ENCODE data around the gene CARNS1. TPM values are rescaled to one million over a fixed set of nuclear protein-coding genes. Genes with fewer than 3 reads are reported as not detected.

The CARNS1 gene
- total and polyA plus RNA-seq, 4 donors, result 0.05 to 0.19 (median 0.10) TPM

- Histone ChIP-seq H3K9me3 (ENCODE audit: control insufficient read depth in 4 of 4, low read length in 3 of 4) (no peaks in the 10 kb centered on the region), H3K27ac (ENCODE audit: low read depth in 1 of 2, low read length in 2 of 2) (no peak overlapping the region), H3K4me1 (ENCODE audit: control insufficient read depth in 4 of 4, insufficient read depth in 4 of 4, low read length in 3 of 4) (peaks cover 0 to 5% (median 3%) of the 10 kb centered on the region in 4 donors), H3K27me3 (ENCODE audit: control insufficient read depth in 4 of 4, insufficient read depth in 4 of 4, low read length in 3 of 4) (no peaks in the 10 kb centered on the region), H3K9ac (ENCODE audit: low read depth in 1 of 2, low read length in 2 of 2) (no peak overlapping the region), H3K36me3 (ENCODE audit: control insufficient read depth in 4 of 4, insufficient read depth in 3 of 4, low read depth in 1 of 4, low read length in 3 of 4) (no peaks in the 10 kb centered on the region), H3K4me3 (ENCODE audit: low read depth in 1 of 3, low read length in 3 of 3) (no peak overlapping the region)
- no peak for DNase-seq (ENCODE audit: low spot score)
- no peak for TF ChIP-seq RXRA (IDR thresholded peaks at IDR 0.05)
- TF ChIP-seq YY1 (IDR thresholded peaks at IDR 0.05), result no peak
- TF ChIP-seq ATF3 (IDR thresholded peaks at IDR 0.05), result no peak
- no peak for TF ChIP-seq REST (IDR thresholded peaks at IDR 0.05)
- no peak for TF ChIP-seq FOXA2 (IDR thresholded peaks at IDR 0.05)
- TF ChIP-seq HNF4G (IDR thresholded peaks at IDR 0.05), result no peak
- no peak for TF ChIP-seq RAD21 (IDR thresholded peaks at IDR 0.05)
- 68% methylated on average over 17 of the region's 17 CpGs for WGBS
These were observed 4.3 kb upstream of the CARNS1 start for GRCh38 chr11:67410984-67411784.

GRCh38 chr11:67411785-67412152 is 3.7 kb upstream of the CARNS1 start:
- Histone ChIP-seq H3K36me3 (ENCODE audit: control insufficient read depth in 4 of 4, insufficient read depth in 3 of 4, low read depth in 1 of 4, low read length in 3 of 4) (no peaks in the 10 kb centered on the region), H3K9ac (ENCODE audit: low read depth in 1 of 2, low read length in 2 of 2) (no peak overlapping the region), H3K9me3 (ENCODE audit: control insufficient read depth in 4 of 4, low read length in 3 of 4) (no peaks in the 10 kb centered on the region), H3K4me1 (ENCODE audit: control insufficient read depth in 4 of 4, insufficient read depth in 4 of 4, low read length in 3 of 4) (peaks cover 0 to 5% (median 3%) of the 10 kb centered on the region in 4 donors), H3K27me3 (ENCODE audit: control insufficient read depth in 4 of 4, insufficient read depth in 4 of 4, low read length in 3 of 4) (no peaks in the 10 kb centered on the region), H3K4me3 (ENCODE audit: low read depth in 1 of 3, low read length in 3 of 3) (no peak overlapping the region), H3K27ac (ENCODE audit: low read depth in 1 of 2, low read length in 2 of 2) (no peak overlapping the region)
- TF ChIP-seq GABPA (IDR thresholded peaks at IDR 0.05 in 1 of 2, conservative IDR thresholded peaks at IDR 0.05 in 1 of 2), result no peak
- TF ChIP-seq HNF4G (IDR thresholded peaks at IDR 0.05), result no peak
- 58% methylated on average over 7 of the region's 7 CpGs for WGBS
- no peak for DNase-seq (ENCODE audit: low spot score)

- Histone ChIP-seq H3K27me3 (ENCODE audit: control insufficient read depth in 4 of 4, insufficient read depth in 4 of 4, low read length in 3 of 4) (no peaks in the 10 kb centered on the region), H3K27ac (ENCODE audit: low read depth in 1 of 2, low read length in 2 of 2) (no peak overlapping the region), H3K4me1 (ENCODE audit: control insufficient read depth in 4 of 4, insufficient read depth in 4 of 4, low read length in 3 of 4) (peaks cover 0 to 6% (median 4%) of the 10 kb centered on the region in 4 donors), H3K4me3 (ENCODE audit: low read depth in 1 of 3, low read length in 3 of 3) (no peak overlapping the region), H3K36me3 (ENCODE audit: control insufficient read depth in 4 of 4, insufficient read depth in 3 of 4, low read depth in 1 of 4, low read length in 3 of 4) (no peaks in the 10 kb centered on the region), H3K9ac (ENCODE audit: low read depth in 1 of 2, low read length in 2 of 2) (no peak overlapping the region), H3K9me3 (ENCODE audit: control insufficient read depth in 4 of 4, low read length in 3 of 4) (no peaks in the 10 kb centered on the region)
- TF ChIP-seq, protein P1, sequence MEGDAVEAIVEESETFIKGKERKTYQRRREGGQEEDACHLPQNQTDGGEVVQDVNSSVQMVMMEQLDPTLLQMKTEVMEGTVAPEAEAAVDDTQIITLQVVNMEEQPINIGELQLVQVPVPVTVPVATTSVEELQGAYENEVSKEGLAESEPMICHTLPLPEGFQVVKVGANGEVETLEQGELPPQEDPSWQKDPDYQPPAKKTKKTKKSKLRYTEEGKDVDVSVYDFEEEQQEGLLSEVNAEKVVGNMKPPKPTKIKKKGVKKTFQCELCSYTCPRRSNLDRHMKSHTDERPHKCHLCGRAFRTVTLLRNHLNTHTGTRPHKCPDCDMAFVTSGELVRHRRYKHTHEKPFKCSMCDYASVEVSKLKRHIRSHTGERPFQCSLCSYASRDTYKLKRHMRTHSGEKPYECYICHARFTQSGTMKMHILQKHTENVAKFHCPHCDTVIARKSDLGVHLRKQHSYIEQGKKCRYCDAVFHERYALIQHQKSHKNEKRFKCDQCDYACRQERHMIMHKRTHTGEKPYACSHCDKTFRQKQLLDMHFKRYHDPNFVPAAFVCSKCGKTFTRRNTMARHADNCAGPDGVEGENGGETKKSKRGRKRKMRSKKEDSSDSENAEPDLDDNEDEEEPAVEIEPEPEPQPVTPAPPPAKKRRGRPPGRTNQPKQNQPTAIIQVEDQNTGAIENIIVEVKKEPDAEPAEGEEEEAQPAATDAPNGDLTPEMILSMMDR (IDR thresholded peaks at IDR 0.05; ENCODE audit: low read depth, low read length, missing input control), result no peak
- TF ChIP-seq RAD21 (IDR thresholded peaks at IDR 0.05), result no peak
- no peak for TF ChIP-seq RXRA (IDR thresholded peaks at IDR 0.05)
- no peak for TF ChIP-seq NR2F2 (IDR thresholded peaks at IDR 0.05)
- TF ChIP-seq FOXA1 (IDR thresholded peaks at IDR 0.05), result no peak
- no peak for TF ChIP-seq GABPA (IDR thresholded peaks at IDR 0.05 in 1 of 2, conservative IDR thresholded peaks at IDR 0.05 in 1 of 2)
- no peak for TF ChIP-seq EGR1 (IDR thresholded peaks at IDR 0.05; ENCODE audit: low read depth in 2 of 2)
- 72% methylated on average over 9 of the region's 9 CpGs for WGBS
- DNase-seq (ENCODE audit: low spot score), result no peak
These were observed 2.8 kb upstream of the CARNS1 start for GRCh38 chr11:67412495-67413179.

All from liver (tissue), 9 donors.